GM12891 (cell line): Measurements from ENCODE around the gene INTS4.

Source experiments
- PAX5 ChIP-seq: IDR thresholded peaks from 2 replicates; pipeline ENCODE4 v1.6.1; 2011; ENCODE audit warnings: low read length, moderate library complexity, mild to moderate bottlenecking; ENCODE audit not compliant: insufficient read depth, severe bottlenecking
- POLR2A ChIP-seq: IDR thresholded peaks from 2 replicates; pipeline ENCODE4 v1.6.1; 2011; ENCODE audit warnings: low read depth, low read length, control low read depth
- POLR2AphosphoS5 ChIP-seq: IDR thresholded peaks from 2 replicates; pipeline ENCODE4 v1.6.1; 2011; ENCODE audit warnings: low read depth, low read length, control low read depth
- TAF1 ChIP-seq: IDR thresholded peaks from 2 replicates; pipeline ENCODE4 v1.6.1; 2011; ENCODE audit warnings: low read depth, low read length, control low read depth

DNA sequence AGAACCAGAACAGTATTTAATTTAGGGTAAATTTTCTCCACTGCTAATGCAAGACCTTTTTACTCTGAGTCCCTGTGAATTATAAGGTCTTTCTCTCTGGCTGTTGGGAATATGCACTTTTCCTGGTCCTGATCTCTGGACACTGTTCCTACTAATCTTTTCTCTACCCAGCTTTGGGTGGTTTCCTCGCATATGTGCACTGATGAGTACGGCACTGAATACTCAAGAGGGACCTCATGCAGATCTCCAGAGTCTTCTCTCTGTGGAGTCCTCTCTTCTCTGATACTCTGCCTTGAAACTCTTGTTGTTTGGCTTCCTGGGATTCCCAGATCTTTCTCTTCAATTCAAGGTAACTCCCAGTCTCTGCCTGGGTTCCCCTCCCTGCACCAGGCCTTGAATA, 14.6 kb upstream of the INTS4 start:
- no peak for TF ChIP-seq POLR2AphosphoS5
- no peak for TF ChIP-seq PAX5
- TF ChIP-seq POLR2A: no peak
- TF ChIP-seq TAF1: no peak
